Measurements from ENCODE around the gene ERVK3-1. TPM values are rescaled to one million over a fixed set of nuclear protein-coding genes. Genes with fewer than 3 reads are reported as not detected.
A peak's percentile ranks its signal among the peaks of the same experiment; 100 is the strongest.

Gene ERVK3-1
- total and polyA plus RNA-seq, 2 of the 13 experiments (the other 11 are each of a cell fraction or from before 2014, with no cell fraction given), result 28.5 to 38.7 TPM

- TF ChIP-seq RORA (CRISPR knock-in tag; IDR thresholded peaks at IDR 0.05) (0 out of 2 replicates have a peak, but pooled peaks have one; percentile 45), E2F1 (CRISPR knock-in tag; IDR thresholded peaks at IDR 0.05) (peak; percentile 58; the same call in 1 of the 2 replicates), ZMYM3 (CRISPR knock-in tag; IDR thresholded peaks at IDR 0.05) (no peak), SNRNP70 (IDR thresholded peaks at IDR 0.05; ENCODE audit: low read depth, low read length) (no peak), PITX1 (CRISPR knock-in tag; IDR thresholded peaks at IDR 0.05) (0 out of 2 replicates have a peak, but pooled peaks have one; percentile 16), SP5 (CRISPR knock-in tag; IDR thresholded peaks at IDR 0.05; ENCODE audit: borderline replicate concordance, low read depth) (peak; percentile 34; the same call in 1 of the 2 replicates), PHF8 (CRISPR knock-in tag; IDR thresholded peaks at IDR 0.05) (peak; percentile 82), THAP11 (CRISPR knock-in tag; IDR thresholded peaks at IDR 0.05) (peak; percentile 88), MYC (CRISPR knock-in tag; IDR thresholded peaks at IDR 0.05; ENCODE audit: borderline replicate concordance) (peak; percentile 78), PHF21A (CRISPR knock-in tag; IDR thresholded peaks at IDR 0.05) (peak; percentile 70; the same call in 1 of the 2 replicates), NR2C2 (CRISPR knock-in tag; IDR thresholded peaks at IDR 0.05; ENCODE audit: borderline replicate concordance) (peak; percentile 69), ZSCAN30 (CRISPR knock-in tag; IDR thresholded peaks at IDR 0.05) (peak; percentile 59; the same call in 1 of the 2 replicates), CHD4 (IDR thresholded peaks at IDR 0.05; ENCODE audit: borderline replicate concordance, low read length) (no peak), EP300 (IDR thresholded peaks at IDR 0.05; ENCODE audit: low read depth in 2 of 2, low read length in 2 of 2) (no peak), EP300 (CRISPR knock-in tag; IDR thresholded peaks at IDR 0.05; ENCODE audit: borderline replicate concordance) (no peak), E2F5 (CRISPR knock-in tag; conservative IDR thresholded peaks at IDR 0.05) (peak; percentile 27; the same call in 1 of the 2 replicates), ZNF292 (CRISPR knock-in tag; IDR thresholded peaks at IDR 0.05; ENCODE audit: borderline replicate concordance, low read depth) (0 out of 2 replicates have a peak, but pooled peaks have one; percentile 31), IRF2 (CRISPR knock-in tag; IDR thresholded peaks at IDR 0.05) (0 out of 2 replicates have a peak, but pooled peaks have one; percentile 5)
- TF ChIP-seq, protein P1, sequence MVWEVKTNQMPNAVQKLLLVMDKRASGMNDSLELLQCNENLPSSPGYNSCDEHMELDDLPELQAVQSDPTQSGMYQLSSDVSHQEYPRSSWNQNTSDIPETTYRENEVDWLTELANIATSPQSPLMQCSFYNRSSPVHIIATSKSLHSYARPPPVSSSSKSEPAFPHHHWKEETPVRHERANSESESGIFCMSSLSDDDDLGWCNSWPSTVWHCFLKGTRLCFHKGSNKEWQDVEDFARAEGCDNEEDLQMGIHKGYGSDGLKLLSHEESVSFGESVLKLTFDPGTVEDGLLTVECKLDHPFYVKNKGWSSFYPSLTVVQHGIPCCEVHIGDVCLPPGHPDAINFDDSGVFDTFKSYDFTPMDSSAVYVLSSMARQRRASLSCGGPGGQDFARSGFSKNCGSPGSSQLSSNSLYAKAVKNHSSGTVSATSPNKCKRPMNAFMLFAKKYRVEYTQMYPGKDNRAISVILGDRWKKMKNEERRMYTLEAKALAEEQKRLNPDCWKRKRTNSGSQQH (CRISPR knock-in tag; IDR thresholded peaks at IDR 0.05; ENCODE audit: low read depth), result no peak
- TF ChIP-seq, protein P2, sequence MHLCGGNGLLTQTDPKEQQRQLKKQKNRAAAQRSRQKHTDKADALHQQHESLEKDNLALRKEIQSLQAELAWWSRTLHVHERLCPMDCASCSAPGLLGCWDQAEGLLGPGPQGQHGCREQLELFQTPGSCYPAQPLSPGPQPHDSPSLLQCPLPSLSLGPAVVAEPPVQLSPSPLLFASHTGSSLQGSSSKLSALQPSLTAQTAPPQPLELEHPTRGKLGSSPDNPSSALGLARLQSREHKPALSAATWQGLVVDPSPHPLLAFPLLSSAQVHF (CRISPR knock-in tag; IDR thresholded peaks at IDR 0.05), result no peak
- TF ChIP-seq, protein P3, sequence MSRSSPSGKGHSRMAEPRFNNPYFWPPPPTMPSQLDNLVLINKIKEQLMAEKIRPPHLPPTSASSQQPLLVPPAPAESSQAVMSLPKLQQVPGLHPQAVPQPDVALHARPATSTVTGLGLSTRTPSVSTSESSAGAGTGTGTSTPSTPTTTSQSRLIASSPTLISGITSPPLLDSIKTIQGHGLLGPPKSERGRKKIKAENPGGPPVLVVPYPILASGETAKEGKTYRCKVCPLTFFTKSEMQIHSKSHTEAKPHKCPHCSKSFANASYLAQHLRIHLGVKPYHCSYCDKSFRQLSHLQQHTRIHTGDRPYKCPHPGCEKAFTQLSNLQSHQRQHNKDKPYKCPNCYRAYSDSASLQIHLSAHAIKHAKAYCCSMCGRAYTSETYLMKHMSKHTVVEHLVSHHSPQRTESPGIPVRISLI (CRISPR knock-in tag; IDR thresholded peaks at IDR 0.05; ENCODE audit: borderline replicate concordance), result peak; percentile 43; the same call in 1 of the 2 replicates
These were observed 25.9 kb upstream of the ERVK3-1 start (continued) for GRCh38 chr19:58279042-58279924.
